CD14-positive monocyte (primary cell): ENCODE results near the gene MTA1. TPM values are rescaled to one million over a fixed set of nuclear protein-coding genes. Genes with fewer than 3 reads are reported as not detected.

ENCODE experiments used
- DNase-seq, 3 donors: peaks; one replicate each; pipeline ENCODE4 v3.0.0-alpha.2; 2011 to 2022
- H2AFZ ChIP-seq: 2 replicates; pipeline ENCODE4 v1.6.0; 2012; ENCODE audit warnings: mild to moderate bottlenecking, low read depth, low read length, inconsistent platforms; ENCODE audit not compliant: insufficient read depth, poor library complexity, severe bottlenecking
- H3K27ac ChIP-seq, 2 donors: 1 replicate in 1 of 2; 2 replicates in 1 of 2; pipeline ENCODE4 v1.5.1; 2012 to 2013; ENCODE audit warnings: low read length in 2 of 2, control low read depth in 1 of 2, inconsistent platforms in 1 of 2, low read depth in 1 of 2, mild to moderate bottlenecking in 1 of 2
- H3K27me3 ChIP-seq, 2 donors: one replicate each; pipeline versions ENCODE4 v1.6.0 to v1.6.1; 2011 to 2013; ENCODE audit warnings: low read length in 2 of 2; ENCODE audit not compliant: control insufficient read depth in 2 of 2, insufficient read depth in 2 of 2
- H3K36me3 ChIP-seq, 2 donors: replicated peaks in 1 of 2; 1 replicate in 1 of 2; 2 replicates in 1 of 2; pipeline versions ENCODE4 v1.5.1 to v1.6.1; 2012 to 2013; ENCODE audit warnings: low read length in 2 of 2, control low read depth in 1 of 2, inconsistent platforms in 1 of 2, mild to moderate bottlenecking in 1 of 2; ENCODE audit not compliant: insufficient read depth in 2 of 2, control insufficient read depth in 1 of 2
- H3K4me1 ChIP-seq, 2 donors: 1 replicate in 1 of 2; 2 replicates in 1 of 2; pipeline versions ENCODE4 v1.5.1 to v1.6.1; 2012 to 2013; ENCODE audit warnings: low read length in 2 of 2, control low read depth in 1 of 2, inconsistent platforms in 1 of 2, mild to moderate bottlenecking in 1 of 2, moderate library complexity in 1 of 2; ENCODE audit not compliant: insufficient read depth in 2 of 2, control insufficient read depth in 1 of 2
- H3K4me2 ChIP-seq: replicated peaks from 2 replicates; pipeline ENCODE3; 2012; ENCODE audit warnings: low read length, moderate library complexity, mild to moderate bottlenecking; ENCODE audit not compliant: poor library complexity, severe bottlenecking; ENCODE audit errors: extremely low read depth
- H3K4me3 ChIP-seq, 3 experiments: fragments of 200-600 bp in 1 of 3; sonication (generic) in 1 of 3; replicated peaks in 1 of 3; 1 replicate in 2 of 3; 2 replicates in 1 of 3; pipeline ENCODE4 v1.5.1; 2011 to 2013; ENCODE audit warnings: low read length in 3 of 3, mild to moderate bottlenecking in 3 of 3, control low read depth in 2 of 3, low read depth in 2 of 3, inconsistent platforms in 1 of 3, moderate library complexity in 1 of 3
- H3K79me2 ChIP-seq: 2 replicates; pipeline ENCODE4 v1.6.0; 2012; ENCODE audit warnings: mild to moderate bottlenecking, control low read depth, inconsistent platforms, low read length, moderate library complexity; ENCODE audit not compliant: insufficient read depth
- H3K9ac ChIP-seq: 2 replicates; pipeline ENCODE4 v1.6.0; 2017; ENCODE audit warnings: low read length, mild to moderate bottlenecking; ENCODE audit not compliant: insufficient read depth, poor library complexity, severe bottlenecking
- H3K9me3 ChIP-seq, 2 donors: replicated peaks in 1 of 2; 1 replicate in 1 of 2; 2 replicates in 1 of 2; pipeline versions ENCODE4 v1.5.1 to v1.6.1; 2012 to 2013; ENCODE audit warnings: low read length in 2 of 2, control low read depth in 1 of 2; ENCODE audit not compliant: control insufficient read depth in 1 of 2, insufficient read depth in 1 of 2
- H4K20me1 ChIP-seq: 2 replicates; pipeline ENCODE4 v1.6.0; 2012; ENCODE audit warnings: mild to moderate bottlenecking, low read length, control low read depth, moderate library complexity; ENCODE audit not compliant: insufficient read depth
- H3K27ac Mint-ChIP-seq, 7 donors: one replicate each; pipeline ENCODE4 v1.8.0; 2020; ENCODE audit warnings: mild to moderate bottlenecking in 7 of 7, mixed read lengths in 7 of 7, moderate library complexity in 6 of 7, inconsistent platforms in 2 of 7
- H3K27me3 Mint-ChIP-seq, 3 donors: one replicate each; pipeline ENCODE4 v1.8.0; 2021 to 2022; ENCODE audit warnings: low read depth in 3 of 3, mild to moderate bottlenecking in 3 of 3, mixed read lengths in 3 of 3, moderate library complexity in 3 of 3, inconsistent platforms in 1 of 3
- H3K36me3 Mint-ChIP-seq, 2 donors: one replicate each; pipeline ENCODE4 v1.8.0; 2020; ENCODE audit warnings: mixed read lengths in 2 of 2, inconsistent platforms in 1 of 2, mild to moderate bottlenecking in 1 of 2
- H3K4me1 Mint-ChIP-seq: one replicate; pipeline ENCODE4 v1.8.0; 2020; ENCODE audit warnings: mild to moderate bottlenecking, mixed read lengths
- H3K4me3 Mint-ChIP-seq, 2 donors: one replicate each; pipeline ENCODE4 v1.8.0; 2020; ENCODE audit warnings: mild to moderate bottlenecking in 2 of 2, mixed read lengths in 2 of 2, moderate library complexity in 1 of 2
- H3K9me3 Mint-ChIP-seq, 7 donors: one replicate each; pipeline ENCODE4 v1.8.0; 2020 to 2022; ENCODE audit warnings: mixed read lengths in 7 of 7, mild to moderate bottlenecking in 6 of 7, moderate library complexity in 6 of 7, inconsistent platforms in 2 of 7
- CTCF ChIP-seq: fragments of 200-600 bp; IDR thresholded peaks from one replicate; pipeline ENCODE4 v1.8.0; 2022; ENCODE audit warnings: antibody characterized with exemption, mild to moderate bottlenecking
- WGBS: methylation state at CpG from one replicate; pipeline ENCODE4 v1.1.5; 2013; ENCODE audit warnings: missing lambda C conversion rate; ENCODE audit not compliant: insufficient coverage; 5-methylcytosine and 5-hydroxymethylcytosine counted together
- intact Hi-C, 2 donors: fragments of 100-400 bp; cut with micrococcal nuclease; formaldehyde crosslinking; loops; one replicate each; pipeline versions ENCODE4 v1.15.0 to v1.15.1; 2023
- polyA plus RNA-seq, 3 donors: library from polyadenylated mRNA; depleted of rRNA in 1 of 3; unstranded in 2 of 3; stranded (reverse) in 1 of 3; fragments of 300-500 nt in 2 of 3; fragments of >200 nt in 1 of 3; fragmentation: Illumina TruSeq in 2 of 3; gene quantifications; 1 replicate in 2 of 3; 2 replicates in 1 of 3; pipeline ENCODE4 v1.2.3, GENCODE V29; 2012 to 2021

Gene MTA1
- polyA plus RNA-seq, 3 donors = 0.91 to 102 (median 2.0) TPM

GRCh38 chr14:105461903-105462302, 42.3 kb downstream of the MTA1 start:
- Mint-ChIP-seq H3K27me3 (no peaks in the 10 kb centered on the region), H3K4me1 (no peaks in the 10 kb centered on the region), H3K9me3 (no peaks in the 10 kb centered on the region), H3K27ac (peak overlapping the region in 1 of 7 donors; percentile 40), H3K4me3 (no peak overlapping the region), H3K36me3 (peaks cover 33 to 61% of the 10 kb centered on the region in 2 donors)
- Histone ChIP-seq H3K27ac (no peak overlapping the region), H4K20me1 (peaks cover 4% of the 10 kb centered on the region), H2AFZ (no peak overlapping the region), H3K4me1 (no peaks in the 10 kb centered on the region), H3K4me3 (no peak overlapping the region), H3K9me3 (no peaks in the 10 kb centered on the region), H3K79me2 (no peaks in the 10 kb centered on the region), H3K36me3 (peaks cover 53 to 74% of the 10 kb centered on the region in 2 donors), H3K9ac (no peak overlapping the region), H3K27me3 (no peaks in the 10 kb centered on the region), H3K4me2 (no peak overlapping the region)
- WGBS = 98% methylated on average over 16 of the region's 18 CpGs
- no peak for DNase-seq
- no peak for TF ChIP-seq CTCF
- intact Hi-C loops = no loop called here

GRCh38 chr14:105464501-105464900, 44.9 kb downstream of the MTA1 start:
- Histone ChIP-seq H3K27ac (no peak overlapping the region), H3K4me3 (no peak overlapping the region), H4K20me1 (no peaks in the 10 kb centered on the region), H3K27me3 (no peaks in the 10 kb centered on the region), H3K9me3 (no peaks in the 10 kb centered on the region), H3K4me1 (no peaks in the 10 kb centered on the region), H2AFZ (no peak overlapping the region), H3K4me2 (no peak overlapping the region), H3K36me3 (peaks cover 67 to 79% of the 10 kb centered on the region in 2 donors), H3K9ac (no peak overlapping the region), H3K79me2 (no peaks in the 10 kb centered on the region)
- no peaks in the 10 kb centered on the region for H3K4me1 Mint-ChIP-seq
- H3K36me3 Mint-ChIP-seq = peaks cover 33 to 60% of the 10 kb centered on the region in 2 donors
- no peak for TF ChIP-seq CTCF
- H3K4me3 Mint-ChIP-seq = no peak overlapping the region
- 92% methylated on average over 28 of the region's 33 CpGs for WGBS
- DNase-seq = no peak
- H3K9me3 Mint-ChIP-seq = no peaks in the 10 kb centered on the region
- no peak overlapping the region for H3K27ac Mint-ChIP-seq
- intact Hi-C loops = no loop called here
- no peaks in the 10 kb centered on the region for H3K27me3 Mint-ChIP-seq
